ENCODE measurements around the gene TECPR1.

- TF ChIP-seq CTCF (IDR thresholded peaks at IDR 0.05) = no peak
- TF ChIP-seq EZH2phosphoT487 (IDR thresholded peaks at IDR 0.05) = no peak
These were observed 24.1 kb downstream of the TECPR1 start for GRCh38 chr7:98227939-98228338.

All from neural progenitor cell (in vitro differentiated cells).